HEK293 (cell line): ENCODE measurements around the gene GPATCH4.
A peak's percentile ranks its signal among the peaks of the same experiment; 100 is the strongest.

ENCODE experiments used
- HOXC10 ChIP-seq: sonication (generic); formaldehyde crosslinking; IDR thresholded peaks from 2 replicates; pipeline ENCODE4 v1.8.1; 2023; ENCODE audit warnings: mild to moderate bottlenecking, missing genetic modification reagents
- IKZF3 ChIP-seq: fragments of 450-650 bp; IDR thresholded peaks from 2 replicates; pipeline ENCODE4 v1.5.0; 2018; ENCODE audit warnings: missing biosample characterization, mild to moderate bottlenecking, missing genetic modification characterization, moderate library complexity
- KLF10 ChIP-seq: fragments of 450-650 bp; IDR thresholded peaks from 2 replicates; pipeline ENCODE4 v1.5.1; 2018; ENCODE audit warnings: missing biosample characterization, mild to moderate bottlenecking, missing genetic modification characterization
- KLF9 ChIP-seq: fragments of 450-650 bp; formaldehyde crosslinking; IDR thresholded peaks from 2 replicates; pipeline ENCODE4 v1.5.1; 2016; ENCODE audit warnings: missing biosample characterization, missing genetic modification characterization, low read depth
- OVOL3 ChIP-seq: fragments of 450-650 bp; formaldehyde crosslinking; IDR thresholded peaks from 2 replicates; pipeline ENCODE4 v1.5.1; 2016; ENCODE audit warnings: missing biosample characterization, missing genetic modification characterization
- SP3 ChIP-seq: fragments of 450-650 bp; formaldehyde crosslinking; IDR thresholded peaks from 2 replicates; pipeline ENCODE4 v1.5.1; 2016; ENCODE audit warnings: missing biosample characterization, missing genetic modification characterization
- WT1 ChIP-seq: fragments of 450-650 bp; formaldehyde crosslinking; IDR thresholded peaks from 2 replicates; pipeline ENCODE4 v1.5.1; 2016; ENCODE audit warnings: missing biosample characterization, missing genetic modification characterization
- YY2 ChIP-seq: fragments of 450-650 bp; formaldehyde crosslinking; IDR thresholded peaks from 2 replicates; pipeline ENCODE4 v1.5.1; 2016; ENCODE audit warnings: missing biosample characterization, missing genetic modification characterization
- ZFHX2 ChIP-seq: fragments of 450-650 bp; formaldehyde crosslinking; conservative IDR thresholded peaks from 2 replicates; pipeline ENCODE4 v1.5.1; 2016; ENCODE audit warnings: missing biosample characterization, missing genetic modification characterization
- ZFP3 ChIP-seq: fragments of 450-650 bp; formaldehyde crosslinking; IDR thresholded peaks from 2 replicates; pipeline ENCODE4 v1.5.1; 2016; ENCODE audit warnings: low read depth, missing biosample characterization, missing genetic modification characterization
- ZNF133 ChIP-seq: fragments of 450-650 bp; formaldehyde crosslinking; IDR thresholded peaks from 2 replicates; pipeline ENCODE4 v1.5.1; 2016; ENCODE audit warnings: missing biosample characterization, missing genetic modification characterization
- ZNF2 ChIP-seq: fragments of 450-650 bp; formaldehyde crosslinking; IDR thresholded peaks from 2 replicates; pipeline ENCODE4 v1.5.1; 2016; ENCODE audit warnings: missing biosample characterization, missing genetic modification characterization
- ZNF324 ChIP-seq: fragments of 450-650 bp; formaldehyde crosslinking; IDR thresholded peaks from 2 replicates; pipeline ENCODE4 v1.5.1; 2016; ENCODE audit warnings: missing biosample characterization, missing genetic modification characterization
- ZNF341 ChIP-seq: fragments of 450-650 bp; formaldehyde crosslinking; IDR thresholded peaks from 2 replicates; pipeline ENCODE4; 2016; ENCODE audit warnings: low read depth, missing biosample characterization, missing genetic modification characterization
- ZNF366 ChIP-seq: fragments of 450-650 bp; formaldehyde crosslinking; conservative IDR thresholded peaks from 2 replicates; pipeline ENCODE4 v1.5.1; 2016; ENCODE audit warnings: missing biosample characterization, missing genetic modification characterization
- ZNF404 ChIP-seq: fragments of 450-650 bp; formaldehyde crosslinking; IDR thresholded peaks from 2 replicates; pipeline ENCODE4 v1.5.1; 2017; ENCODE audit warnings: missing biosample characterization, missing genetic modification characterization
- ZNF416 ChIP-seq: fragments of 450-650 bp; formaldehyde crosslinking; IDR thresholded peaks from 2 replicates; pipeline ENCODE4 v1.5.1; 2016; ENCODE audit warnings: missing biosample characterization, missing genetic modification characterization
- ZNF48 ChIP-seq: fragments of 450-650 bp; formaldehyde crosslinking; IDR thresholded peaks from 2 replicates; pipeline ENCODE4 v1.5.1; 2016; ENCODE audit warnings: missing biosample characterization, missing genetic modification characterization
- ZNF501 ChIP-seq: fragments of 450-650 bp; formaldehyde crosslinking; IDR thresholded peaks from 2 replicates; pipeline ENCODE4 v1.5.1; 2016; ENCODE audit warnings: missing biosample characterization, missing genetic modification characterization
- ZNF510 ChIP-seq: fragments of 450-650 bp; formaldehyde crosslinking; IDR thresholded peaks from 2 replicates; pipeline ENCODE4 v1.5.1; 2018; ENCODE audit warnings: mild to moderate bottlenecking, missing genetic modification characterization, missing biosample characterization; ENCODE audit not compliant: insufficient replicate concordance
- ZNF660 ChIP-seq: fragments of 450-650 bp; IDR thresholded peaks from 2 replicates; pipeline ENCODE4 v1.5.1; 2018; ENCODE audit warnings: missing biosample characterization, mild to moderate bottlenecking, missing genetic modification characterization
- ZNF707 ChIP-seq: fragments of 450-650 bp; formaldehyde crosslinking; IDR thresholded peaks from 2 replicates; pipeline ENCODE4 v1.5.1; 2016; ENCODE audit warnings: missing biosample characterization, missing genetic modification characterization
- ZNF747 ChIP-seq: fragments of 450-650 bp; formaldehyde crosslinking; IDR thresholded peaks from 2 replicates; pipeline ENCODE4 v1.5.1; 2016; ENCODE audit warnings: missing biosample characterization, missing genetic modification characterization
- ZNF843 ChIP-seq: fragments of 450-650 bp; formaldehyde crosslinking; IDR thresholded peaks from 2 replicates; pipeline ENCODE4 v1.5.1; 2016; ENCODE audit warnings: missing biosample characterization, missing genetic modification characterization
- TF ChIP-seq, protein P1 (sequence below): fragments of 450-650 bp; formaldehyde crosslinking; IDR thresholded peaks from 2 replicates; pipeline ENCODE4 v1.5.1; 2016; ENCODE audit warnings: missing biosample characterization, missing genetic modification characterization, borderline replicate concordance
- TF ChIP-seq, protein P2 (sequence below): fragments of 450-650 bp; formaldehyde crosslinking; optimal IDR thresholded peaks from 2 replicates; pipeline ENCODE3; 2016; ENCODE audit warnings: missing biosample characterization, mild to moderate bottlenecking, missing genetic modification characterization
- TF ChIP-seq, protein P3 (sequence below): fragments of 450-650 bp; formaldehyde crosslinking; IDR thresholded peaks from 2 replicates; pipeline ENCODE4 v1.5.1; 2016; ENCODE audit warnings: missing biosample characterization, missing genetic modification characterization
- TF ChIP-seq, protein P4 (sequence below): fragments of 450-650 bp; formaldehyde crosslinking; IDR thresholded peaks from 2 replicates; pipeline ENCODE4 v1.5.1; 2017; ENCODE audit warnings: missing biosample characterization, missing genetic modification characterization
- TF ChIP-seq, protein P5 (sequence below): fragments of 450-650 bp; formaldehyde crosslinking; IDR thresholded peaks from 2 replicates; pipeline ENCODE4 v1.5.1; 2017; ENCODE audit warnings: missing biosample characterization, missing genetic modification characterization
- TF ChIP-seq, protein P6 (sequence below): fragments of 450-650 bp; formaldehyde crosslinking; IDR thresholded peaks from 2 replicates; pipeline ENCODE4 v1.5.1; 2016; ENCODE audit warnings: missing biosample characterization, missing genetic modification characterization
- TF ChIP-seq, protein P7 (sequence below): fragments of 450-650 bp; formaldehyde crosslinking; IDR thresholded peaks from 2 replicates; pipeline ENCODE4 v1.5.1; 2016; ENCODE audit warnings: missing biosample characterization, missing genetic modification characterization

The GPATCH4 gene

DNA sequence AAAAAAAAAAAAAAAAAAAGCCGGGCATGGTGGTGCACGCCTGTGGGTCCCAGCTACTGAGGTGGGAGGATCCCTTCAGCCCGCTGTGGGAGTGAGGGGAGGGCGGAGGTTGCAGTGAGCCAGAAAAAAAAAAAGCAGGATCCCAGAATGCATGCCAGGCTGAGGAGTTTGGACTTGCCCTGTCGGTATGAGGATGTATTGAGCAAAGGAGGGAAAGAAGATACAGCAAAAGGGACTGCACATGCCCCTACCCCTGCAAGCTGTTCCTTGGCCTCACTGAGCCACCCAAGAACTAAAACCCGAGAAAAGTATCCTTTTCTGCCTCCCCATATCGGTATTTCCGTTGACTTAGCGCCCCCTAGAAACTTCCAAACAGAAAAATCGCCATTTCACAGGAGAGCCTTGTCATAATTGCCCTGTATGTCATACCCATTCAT lies 1.3 kb upstream of the GPATCH4 start (continued):
- TF ChIP-seq, protein P1, sequence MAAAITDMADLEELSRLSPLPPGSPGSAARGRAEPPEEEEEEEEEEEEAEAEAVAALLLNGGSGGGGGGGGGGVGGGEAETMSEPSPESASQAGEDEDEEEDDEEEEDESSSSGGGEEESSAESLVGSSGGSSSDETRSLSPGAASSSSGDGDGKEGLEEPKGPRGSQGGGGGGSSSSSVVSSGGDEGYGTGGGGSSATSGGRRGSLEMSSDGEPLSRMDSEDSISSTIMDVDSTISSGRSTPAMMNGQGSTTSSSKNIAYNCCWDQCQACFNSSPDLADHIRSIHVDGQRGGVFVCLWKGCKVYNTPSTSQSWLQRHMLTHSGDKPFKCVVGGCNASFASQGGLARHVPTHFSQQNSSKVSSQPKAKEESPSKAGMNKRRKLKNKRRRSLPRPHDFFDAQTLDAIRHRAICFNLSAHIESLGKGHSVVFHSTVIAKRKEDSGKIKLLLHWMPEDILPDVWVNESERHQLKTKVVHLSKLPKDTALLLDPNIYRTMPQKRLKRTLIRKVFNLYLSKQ (tag by site-specific recombination), result no peak
- TF ChIP-seq OVOL3 (no peak), KLF10 (tag by site-specific recombination) (no peak), YY2 (no peak), ZNF416 (tag by site-specific recombination) (no peak), ZNF707 (tag by site-specific recombination) (no peak), ZFP3 (tag by site-specific recombination) (no peak), ZFHX2 (tag by site-specific recombination) (peak; percentile 57), SP3 (tag by site-specific recombination) (peak; percentile 24; the same call in 1 of the 2 replicates), ZNF843 (no peak), ZNF2 (tag by site-specific recombination) (no peak), ZNF341 (peak; percentile 38; the same call in 1 of the 2 replicates), ZNF366 (peak; percentile 22; the same call in 1 of the 2 replicates), ZNF133 (tag by site-specific recombination) (no peak), ZNF324 (tag by site-specific recombination) (no peak), IKZF3 (tag by site-specific recombination) (peak; percentile 65; the same call in 1 of the 2 replicates), ZNF747 (tag by site-specific recombination) (no peak), ZNF660 (peak; percentile 41; the same call in 1 of the 2 replicates), ZNF510 (tag by site-specific recombination) (no peak), ZNF404 (tag by site-specific recombination) (no peak), KLF9 (no peak), ZNF48 (tag by site-specific recombination) (no peak), HOXC10 (CRISPR knock-in tag) (no peak), ZNF501 (tag by site-specific recombination) (no peak), WT1 (tag by site-specific recombination) (0 out of 2 replicates have a peak, but pooled peaks have one; percentile 27)
- TF ChIP-seq, protein P2, sequence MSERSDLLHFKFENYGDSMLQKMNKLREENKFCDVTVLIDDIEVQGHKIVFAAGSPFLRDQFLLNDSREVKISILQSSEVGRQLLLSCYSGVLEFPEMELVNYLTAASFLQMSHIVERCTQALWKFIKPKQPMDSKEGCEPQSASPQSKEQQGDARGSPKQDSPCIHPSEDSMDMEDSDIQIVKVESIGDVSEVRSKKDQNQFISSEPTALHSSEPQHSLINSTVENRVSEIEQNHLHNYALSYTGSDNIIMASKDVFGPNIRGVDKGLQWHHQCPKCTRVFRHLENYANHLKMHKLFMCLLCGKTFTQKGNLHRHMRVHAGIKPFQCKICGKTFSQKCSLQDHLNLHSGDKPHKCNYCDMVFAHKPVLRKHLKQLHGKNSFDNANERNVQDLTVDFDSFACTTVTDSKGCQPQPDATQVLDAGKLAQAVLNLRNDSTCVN, result no peak
- TF ChIP-seq, protein P3, sequence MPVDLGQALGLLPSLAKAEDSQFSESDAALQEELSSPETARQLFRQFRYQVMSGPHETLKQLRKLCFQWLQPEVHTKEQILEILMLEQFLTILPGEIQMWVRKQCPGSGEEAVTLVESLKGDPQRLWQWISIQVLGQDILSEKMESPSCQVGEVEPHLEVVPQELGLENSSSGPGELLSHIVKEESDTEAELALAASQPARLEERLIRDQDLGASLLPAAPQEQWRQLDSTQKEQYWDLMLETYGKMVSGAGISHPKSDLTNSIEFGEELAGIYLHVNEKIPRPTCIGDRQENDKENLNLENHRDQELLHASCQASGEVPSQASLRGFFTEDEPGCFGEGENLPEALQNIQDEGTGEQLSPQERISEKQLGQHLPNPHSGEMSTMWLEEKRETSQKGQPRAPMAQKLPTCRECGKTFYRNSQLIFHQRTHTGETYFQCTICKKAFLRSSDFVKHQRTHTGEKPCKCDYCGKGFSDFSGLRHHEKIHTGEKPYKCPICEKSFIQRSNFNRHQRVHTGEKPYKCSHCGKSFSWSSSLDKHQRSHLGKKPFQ (tag by site-specific recombination), result no peak
- TF ChIP-seq, protein P4, sequence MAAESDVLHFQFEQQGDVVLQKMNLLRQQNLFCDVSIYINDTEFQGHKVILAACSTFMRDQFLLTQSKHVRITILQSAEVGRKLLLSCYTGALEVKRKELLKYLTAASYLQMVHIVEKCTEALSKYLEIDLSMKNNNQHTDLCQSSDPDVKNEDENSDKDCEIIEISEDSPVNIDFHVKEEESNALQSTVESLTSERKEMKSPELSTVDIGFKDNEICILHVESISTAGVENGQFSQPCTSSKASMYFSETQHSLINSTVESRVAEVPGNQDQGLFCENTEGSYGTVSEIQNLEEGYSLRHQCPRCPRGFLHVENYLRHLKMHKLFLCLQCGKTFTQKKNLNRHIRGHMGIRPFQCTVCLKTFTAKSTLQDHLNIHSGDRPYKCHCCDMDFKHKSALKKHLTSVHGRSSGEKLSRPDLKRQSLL (tag by site-specific recombination), result no peak
- TF ChIP-seq, protein P5, sequence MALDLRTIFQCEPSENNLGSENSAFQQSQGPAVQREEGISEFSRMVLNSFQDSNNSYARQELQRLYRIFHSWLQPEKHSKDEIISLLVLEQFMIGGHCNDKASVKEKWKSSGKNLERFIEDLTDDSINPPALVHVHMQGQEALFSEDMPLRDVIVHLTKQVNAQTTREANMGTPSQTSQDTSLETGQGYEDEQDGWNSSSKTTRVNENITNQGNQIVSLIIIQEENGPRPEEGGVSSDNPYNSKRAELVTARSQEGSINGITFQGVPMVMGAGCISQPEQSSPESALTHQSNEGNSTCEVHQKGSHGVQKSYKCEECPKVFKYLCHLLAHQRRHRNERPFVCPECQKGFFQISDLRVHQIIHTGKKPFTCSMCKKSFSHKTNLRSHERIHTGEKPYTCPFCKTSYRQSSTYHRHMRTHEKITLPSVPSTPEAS (tag by site-specific recombination), result no peak
- TF ChIP-seq, protein P6, sequence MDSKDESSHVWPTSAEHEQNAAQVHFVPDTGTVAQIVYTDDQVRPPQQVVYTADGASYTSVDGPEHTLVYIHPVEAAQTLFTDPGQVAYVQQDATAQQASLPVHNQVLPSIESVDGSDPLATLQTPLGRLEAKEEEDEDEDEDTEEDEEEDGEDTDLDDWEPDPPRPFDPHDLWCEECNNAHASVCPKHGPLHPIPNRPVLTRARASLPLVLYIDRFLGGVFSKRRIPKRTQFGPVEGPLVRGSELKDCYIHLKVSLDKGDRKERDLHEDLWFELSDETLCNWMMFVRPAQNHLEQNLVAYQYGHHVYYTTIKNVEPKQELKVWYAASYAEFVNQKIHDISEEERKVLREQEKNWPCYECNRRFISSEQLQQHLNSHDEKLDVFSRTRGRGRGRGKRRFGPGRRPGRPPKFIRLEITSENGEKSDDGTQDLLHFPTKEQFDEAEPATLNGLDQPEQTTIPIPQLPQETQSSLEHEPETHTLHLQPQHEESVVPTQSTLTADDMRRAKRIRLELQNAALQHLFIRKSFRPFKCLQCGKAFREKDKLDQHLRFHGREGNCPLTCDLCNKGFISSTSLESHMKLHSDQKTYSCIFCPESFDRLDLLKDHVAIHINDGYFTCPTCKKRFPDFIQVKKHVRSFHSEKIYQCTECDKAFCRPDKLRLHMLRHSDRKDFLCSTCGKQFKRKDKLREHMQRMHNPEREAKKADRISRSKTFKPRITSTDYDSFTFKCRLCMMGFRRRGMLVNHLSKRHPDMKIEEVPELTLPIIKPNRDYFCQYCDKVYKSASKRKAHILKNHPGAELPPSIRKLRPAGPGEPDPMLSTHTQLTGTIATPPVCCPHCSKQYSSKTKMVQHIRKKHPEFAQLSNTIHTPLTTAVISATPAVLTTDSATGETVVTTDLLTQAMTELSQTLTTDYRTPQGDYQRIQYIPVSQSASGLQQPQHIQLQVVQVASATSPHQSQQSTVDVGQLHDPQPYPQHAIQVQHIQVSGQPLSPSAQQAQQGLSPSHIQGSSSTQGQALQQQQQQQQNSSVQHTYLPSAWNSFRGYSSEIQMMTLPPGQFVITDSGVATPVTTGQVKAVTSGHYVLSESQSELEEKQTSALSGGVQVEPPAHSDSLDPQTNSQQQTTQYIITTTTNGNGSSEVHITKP (tag by site-specific recombination), result peak; percentile 63
- TF ChIP-seq, protein P7, sequence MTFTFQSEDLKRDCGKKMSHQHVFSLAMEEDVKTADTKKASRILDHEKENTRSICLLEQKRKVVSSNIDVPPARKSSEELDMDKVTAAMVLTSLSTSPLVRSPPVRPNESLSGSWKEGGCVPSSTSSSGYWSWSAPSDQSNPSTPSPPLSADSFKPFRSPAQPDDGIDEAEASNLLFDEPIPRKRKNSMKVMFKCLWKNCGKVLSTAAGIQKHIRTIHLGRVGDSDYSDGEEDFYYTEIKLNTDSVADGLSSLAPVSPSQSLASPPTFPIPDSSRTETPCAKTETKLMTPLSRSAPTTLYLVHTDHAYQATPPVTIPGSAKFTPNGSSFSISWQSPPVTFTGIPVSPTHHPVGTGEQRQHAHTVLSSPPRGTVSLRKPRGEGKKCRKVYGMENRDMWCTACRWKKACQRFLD (tag by site-specific recombination), result no peak
